Activated CD8-positive, alpha-beta T cell treated with anti-CD3 and anti-CD28 coated beads for 36 hours (primary cell): ENCODE data around the gene NAP1L4. TPM values are rescaled to one million over a fixed set of nuclear protein-coding genes. Genes with fewer than 3 reads are reported as not detected.

Source experiments
- ATAC-seq: fragments of 200-7000 bp; cut with Tn5 transposase; one replicate; pipeline ENCODE4 v1.10.0; 2021; ENCODE audit warnings: mild to moderate bottlenecking, moderate library complexity
- CTCF ChIA-PET: fragments of 350-600 bp; sonication (Branson Sonifier 250); formaldehyde crosslinking; loops from one replicate; lab custom pipeline; 2021; ENCODE audit warnings: antibody characterized with exemption; lab: Charles Lee
- POLR2A ChIA-PET: fragments of 350-600 bp; sonication (Branson Sonifier 250); formaldehyde crosslinking; loops from one replicate; lab custom pipeline; 2021; ENCODE audit warnings: antibody characterized with exemption; lab: Charles Lee
- DNase-seq: peaks from one replicate; pipeline ENCODE4 v3.0.0-alpha.2; 2020
- H3K27ac Mint-ChIP-seq: one replicate; pipeline ENCODE4 v1.8.0; 2021; ENCODE audit warnings: mild to moderate bottlenecking, mixed read lengths
- H3K27me3 Mint-ChIP-seq: one replicate; pipeline ENCODE4 v1.8.0; 2021; ENCODE audit warnings: mixed read lengths
- H3K36me3 Mint-ChIP-seq: one replicate; pipeline ENCODE4 v1.8.0; 2021; ENCODE audit warnings: low read depth, mixed read lengths
- H3K4me1 Mint-ChIP-seq: one replicate; pipeline ENCODE4 v1.8.0; 2021; ENCODE audit warnings: low read depth, mixed read lengths
- H3K4me3 Mint-ChIP-seq: one replicate; pipeline ENCODE4 v1.8.0; 2021; ENCODE audit warnings: mild to moderate bottlenecking, moderate library complexity, mixed read lengths
- H3K9me3 Mint-ChIP-seq: one replicate; pipeline ENCODE4 v1.8.0; 2021; ENCODE audit warnings: mixed read lengths
- CTCF ChIP-seq: fragments of 200-600 bp; IDR thresholded peaks from one replicate; pipeline ENCODE4 v1.8.0; 2022; ENCODE audit warnings: antibody characterized with exemption, mild to moderate bottlenecking
- intact Hi-C: fragments of 100-400 bp; cut with micrococcal nuclease; formaldehyde crosslinking; loops from one replicate; pipeline ENCODE4 v1.10.0; 2022
- total RNA-seq, 2 experiments: library from RNA; stranded (reverse); gene quantifications; one replicate each; pipeline ENCODE4 v1.2.3, GENCODE V29; 2021

The NAP1L4 gene
- total RNA-seq, 2 experiments from 2014 or later = 212 to 223 TPM

GRCh38 chr11:2911785-2912391 is 80.2 kb downstream of the NAP1L4 start:
- ChIA-PET CTCF (interaction anchor here (0.7 to 1.8 kb wide), 2 partner anchors 19 to 180 kb away, joined by 3 to 5 read pairs; no protein-coding TSS in a partner anchor), POLR2A (no interaction called here)
- ATAC-seq (no peak), DNase-seq (no peak)
- no peak overlapping the region for H3K4me3 Mint-ChIP-seq
- H3K36me3 Mint-ChIP-seq = no peaks in the 10 kb centered on the region
- no peaks in the 10 kb centered on the region for H3K27me3 Mint-ChIP-seq
- intact Hi-C loops = no loop called here
- H3K4me1 Mint-ChIP-seq = peaks cover 7% of the 10 kb centered on the region
- no peaks in the 10 kb centered on the region for H3K9me3 Mint-ChIP-seq
- no peak for TF ChIP-seq CTCF
- H3K27ac Mint-ChIP-seq = no peak overlapping the region

GRCh38 chr11:2911088-2911784 is 80.9 kb downstream of the NAP1L4 start:
- H3K4me1 Mint-ChIP-seq = peaks cover 7% of the 10 kb centered on the region
- H3K27ac Mint-ChIP-seq = no peak overlapping the region

GRCh38 chr11:2910401-2910955 is 81.7 kb downstream of the NAP1L4 start:
- ATAC-seq = no peak
- H3K4me3 Mint-ChIP-seq = no peak overlapping the region
- no peaks in the 10 kb centered on the region for H3K9me3 Mint-ChIP-seq
- no peak overlapping the region for H3K27ac Mint-ChIP-seq
- intact Hi-C loops = no loop called here
- peaks cover 7% of the 10 kb centered on the region for H3K36me3 Mint-ChIP-seq
- DNase-seq = no peak
- POLR2A ChIA-PET = interaction anchor here (0.9 kb wide), 1 partner anchor 19 kb away, joined by 3 read pairs; the partner anchor contains the start of gene PHLDA2
- peaks cover 7% of the 10 kb centered on the region for H3K4me1 Mint-ChIP-seq
- CTCF ChIA-PET = interaction anchor here (0.7 to 1.6 kb wide), 2 partner anchors 19 to 379 kb away, joined by 3 to 4 read pairs; no protein-coding TSS in a partner anchor
- no peak for TF ChIP-seq CTCF
- no peaks in the 10 kb centered on the region for H3K27me3 Mint-ChIP-seq

More at GRCh38 chr11:2911088-2911784, 80.9 kb downstream of the NAP1L4 start:
- H3K4me3 Mint-ChIP-seq = no peak overlapping the region
- intact Hi-C loops = no loop called here
- no peak for TF ChIP-seq CTCF
- no peaks in the 10 kb centered on the region for H3K27me3 Mint-ChIP-seq
- CTCF ChIA-PET = interaction anchor here (0.7 to 1.8 kb wide), 3 partner anchors 18 to 180 kb away, joined by 3 to 5 read pairs (median 4); no protein-coding TSS in a partner anchor
- peaks cover 1% of the 10 kb centered on the region for H3K36me3 Mint-ChIP-seq
- H3K9me3 Mint-ChIP-seq = no peaks in the 10 kb centered on the region
- no peak for ATAC-seq
- POLR2A ChIA-PET = interaction anchor here (0.9 kb wide), 1 partner anchor 18 kb away, joined by 3 read pairs; the partner anchor contains the start of gene PHLDA2
- no peak for DNase-seq

- H3K4me3 Mint-ChIP-seq = no peak overlapping the region
- peaks cover 16% of the 10 kb centered on the region for H3K36me3 Mint-ChIP-seq
- H3K27me3 Mint-ChIP-seq = no peaks in the 10 kb centered on the region
- no peak for DNase-seq
- CTCF ChIA-PET = interaction anchor here (1.6 kb wide), 1 partner anchor 20 kb away, joined by 4 read pairs; no protein-coding TSS in a partner anchor
- ATAC-seq = no peak
- no peak for TF ChIP-seq CTCF
- POLR2A ChIA-PET = no interaction called here
- H3K27ac Mint-ChIP-seq = no peak overlapping the region
- H3K9me3 Mint-ChIP-seq = no peaks in the 10 kb centered on the region
- intact Hi-C loops = no loop called here
- peaks cover 7% of the 10 kb centered on the region for H3K4me1 Mint-ChIP-seq
Measured at GRCh38 chr11:2909133-2909902, 82.8 kb downstream of the NAP1L4 start.
